ENCODE measurements around the gene PKDCC. TPM values are rescaled to one million over a fixed set of nuclear protein-coding genes. Genes with fewer than 3 reads are reported as not detected.
A peak's percentile ranks its signal among the peaks of the same experiment; 100 is the strongest.

The PKDCC gene
- total RNA-seq, 1 experiment from 2014 or later, result 3.9 TPM

- ChIA-PET CTCF (interaction anchor here (0.6 kb wide), 1 partner anchor 9 kb away, joined by 5 read pairs; no protein-coding TSS in a partner anchor), POLR2A (ENCODE audit: unreplicated experiment) (interaction anchor here (0.5 to 0.7 kb wide), 2 partner anchors 50 to 868 kb away, joined by 3 to 29 read pairs; no protein-coding TSS in a partner anchor)
- no peak overlapping the region for H2AFZ ChIP-seq
- no peaks in the 10 kb centered on the region for H3K9me2 ChIP-seq (ENCODE audit: insufficient read depth)
- no peaks in the 10 kb centered on the region for H3K79me2 ChIP-seq (ENCODE audit: low read depth)
- H3K27ac ChIP-seq, result no peak overlapping the region
- intact Hi-C loops (cut with micrococcal nuclease; ENCODE audit: unreplicated experiment), result no loop called here
- no TSS peak for BruUV-seq (replicated peaks)
- H3K27me3 ChIP-seq (ENCODE audit: insufficient read depth, low read depth), result no peaks in the 10 kb centered on the region
- H3K9me3 ChIP-seq (ENCODE audit: insufficient read depth, low read depth), result peaks cover 2% of the 10 kb centered on the region
- H3K4me3 ChIP-seq, result no peak overlapping the region
- no peak overlapping the region for H3K4me2 ChIP-seq
- no peaks in the 10 kb centered on the region for H3K36me3 ChIP-seq (ENCODE audit: low read depth)
- no peaks in the 10 kb centered on the region for H4K20me1 ChIP-seq (ENCODE audit: insufficient read depth)
- H3K4me1 ChIP-seq (replicated peaks; ENCODE audit: insufficient read depth), result no peaks in the 10 kb centered on the region
- TF ChIP-seq EZH2 (IDR thresholded peaks at IDR 0.05; ENCODE audit: low read depth) (no peak), CTCF (conservative IDR thresholded peaks at IDR 0.05) (no peak)
- H3F3A ChIP-seq (ENCODE audit: insufficient read depth, low read depth), result no peaks in the 10 kb centered on the region
- peak in 1 of 2 experiments; percentile 26 for DNase-seq
These were observed 48.7 kb upstream of the PKDCC start for GRCh38 chr2:41999128-41999480.

- TF ChIP-seq EZH2 (IDR thresholded peaks at IDR 0.05; ENCODE audit: low read depth), result no peak
- TF ChIP-seq CTCF (conservative IDR thresholded peaks at IDR 0.05), result no peak
- CTCF ChIA-PET, result no interaction called here
- H3K9me3 ChIP-seq (ENCODE audit: insufficient read depth, low read depth), result peaks cover 6% of the 10 kb centered on the region
- no peaks in the 10 kb centered on the region for H3K36me3 ChIP-seq (ENCODE audit: low read depth)
- no peaks in the 10 kb centered on the region for H3F3A ChIP-seq (ENCODE audit: insufficient read depth, low read depth)
- no peak overlapping the region for H3K4me3 ChIP-seq
- H2AFZ ChIP-seq, result no peak overlapping the region
- no peak overlapping the region for H3K4me2 ChIP-seq
- H3K79me2 ChIP-seq (ENCODE audit: low read depth), result no peaks in the 10 kb centered on the region
- no peak overlapping the region for H3K27ac ChIP-seq
- no peaks in the 10 kb centered on the region for H3K9me2 ChIP-seq (ENCODE audit: insufficient read depth)
- H4K20me1 ChIP-seq (ENCODE audit: insufficient read depth), result no peaks in the 10 kb centered on the region
- no peaks in the 10 kb centered on the region for H3K27me3 ChIP-seq (ENCODE audit: insufficient read depth, low read depth)
- intact Hi-C loops (cut with micrococcal nuclease; ENCODE audit: unreplicated experiment), result no loop called here
- H3K4me1 ChIP-seq (replicated peaks; ENCODE audit: insufficient read depth), result no peaks in the 10 kb centered on the region
- DNase-seq, result peak in 1 of 2 experiments; percentile 34
- POLR2A ChIA-PET (ENCODE audit: unreplicated experiment), result interaction anchor here (0.5 to 0.7 kb wide), 2 partner anchors 51 to 868 kb away, joined by 3 to 29 read pairs; no protein-coding TSS in a partner anchor
- no TSS peak for BruUV-seq (replicated peaks)
These were observed 48.1 kb upstream of the PKDCC start for GRCh38 chr2:41999592-42000281.

GRCh38 chr2:42001711-42002201, 46.1 kb upstream of the PKDCC start:
- H3K4me3 ChIP-seq, result no peak overlapping the region
- H3K79me2 ChIP-seq (ENCODE audit: low read depth), result no peaks in the 10 kb centered on the region
- no peak for TF ChIP-seq CTCF (conservative IDR thresholded peaks at IDR 0.05)
- no peak for TF ChIP-seq EZH2 (IDR thresholded peaks at IDR 0.05; ENCODE audit: low read depth)
- H3K27me3 ChIP-seq (ENCODE audit: insufficient read depth, low read depth), result no peaks in the 10 kb centered on the region
- DNase-seq, result no peak
- intact Hi-C loops (cut with micrococcal nuclease; ENCODE audit: unreplicated experiment), result no loop called here
- BruUV-seq (replicated peaks), result no TSS peak
- no peaks in the 10 kb centered on the region for H3K36me3 ChIP-seq (ENCODE audit: low read depth)
- no peaks in the 10 kb centered on the region for H4K20me1 ChIP-seq (ENCODE audit: insufficient read depth)
- H2AFZ ChIP-seq, result no peak overlapping the region
- no peaks in the 10 kb centered on the region for H3K9me2 ChIP-seq (ENCODE audit: insufficient read depth)
- H3K27ac ChIP-seq, result no peak overlapping the region
- H3K4me2 ChIP-seq, result no peak overlapping the region
- CTCF ChIA-PET, result no interaction called here
- no peaks in the 10 kb centered on the region for H3F3A ChIP-seq (ENCODE audit: insufficient read depth, low read depth)
- peaks cover 6% of the 10 kb centered on the region for H3K9me3 ChIP-seq (ENCODE audit: insufficient read depth, low read depth)
- POLR2A ChIA-PET (ENCODE audit: unreplicated experiment), result no interaction called here
- H3K4me1 ChIP-seq (replicated peaks; ENCODE audit: insufficient read depth), result no peaks in the 10 kb centered on the region
